GM12801 (cell line): ENCODE data around the gene SLC1A5.

ENCODE experiments used
- TF ChIP-seq, protein P1 (sequence below): IDR thresholded peaks from one replicate; pipeline ENCODE4 v1.5.1; 2011; ENCODE audit warnings: control low read depth; ENCODE audit not compliant: insufficient read length; ENCODE audit errors: extremely low read depth

Gene SLC1A5

DNA sequence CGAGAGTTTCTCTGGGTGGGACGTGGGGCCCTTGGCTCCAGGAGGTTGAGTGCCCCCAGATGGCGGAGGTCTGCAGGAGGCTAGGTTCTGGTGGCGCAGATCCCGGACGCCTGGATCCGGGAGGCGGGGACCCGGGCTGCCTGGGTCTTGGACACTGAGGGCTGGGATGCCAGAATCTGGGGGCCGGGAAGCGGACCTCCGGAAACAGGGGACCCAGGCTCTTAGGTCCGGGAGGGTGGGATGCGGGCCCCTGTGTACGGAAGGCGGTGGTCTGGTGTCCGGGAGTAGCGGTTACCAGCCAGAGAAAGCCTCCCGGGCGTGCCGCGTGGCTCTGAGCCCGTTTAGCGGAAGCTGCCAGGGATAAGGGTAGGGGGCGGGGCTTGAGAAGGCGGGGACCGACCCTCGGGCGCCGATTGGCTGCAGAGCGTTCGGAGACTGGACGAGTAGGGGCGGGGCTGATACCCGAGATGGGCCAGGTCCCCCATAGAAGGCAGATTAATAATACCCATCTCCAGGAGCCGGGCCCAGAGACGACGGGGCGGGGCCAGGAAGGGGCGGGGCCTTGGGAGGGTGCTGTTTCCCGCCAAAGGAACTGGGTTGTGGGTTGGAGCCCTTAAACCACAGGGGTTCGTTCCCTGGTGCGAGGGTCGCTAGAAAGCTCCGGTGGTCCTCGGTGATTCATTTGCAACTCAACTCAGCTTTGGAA is at the start of gene SLC1A5:
TSS of gene SLC1A5 (minus strand) at position 333 of the 706 bp plus-strand sequence. CDS start 629 bp downstream, outside the sequence.
- TF ChIP-seq, protein P1, sequence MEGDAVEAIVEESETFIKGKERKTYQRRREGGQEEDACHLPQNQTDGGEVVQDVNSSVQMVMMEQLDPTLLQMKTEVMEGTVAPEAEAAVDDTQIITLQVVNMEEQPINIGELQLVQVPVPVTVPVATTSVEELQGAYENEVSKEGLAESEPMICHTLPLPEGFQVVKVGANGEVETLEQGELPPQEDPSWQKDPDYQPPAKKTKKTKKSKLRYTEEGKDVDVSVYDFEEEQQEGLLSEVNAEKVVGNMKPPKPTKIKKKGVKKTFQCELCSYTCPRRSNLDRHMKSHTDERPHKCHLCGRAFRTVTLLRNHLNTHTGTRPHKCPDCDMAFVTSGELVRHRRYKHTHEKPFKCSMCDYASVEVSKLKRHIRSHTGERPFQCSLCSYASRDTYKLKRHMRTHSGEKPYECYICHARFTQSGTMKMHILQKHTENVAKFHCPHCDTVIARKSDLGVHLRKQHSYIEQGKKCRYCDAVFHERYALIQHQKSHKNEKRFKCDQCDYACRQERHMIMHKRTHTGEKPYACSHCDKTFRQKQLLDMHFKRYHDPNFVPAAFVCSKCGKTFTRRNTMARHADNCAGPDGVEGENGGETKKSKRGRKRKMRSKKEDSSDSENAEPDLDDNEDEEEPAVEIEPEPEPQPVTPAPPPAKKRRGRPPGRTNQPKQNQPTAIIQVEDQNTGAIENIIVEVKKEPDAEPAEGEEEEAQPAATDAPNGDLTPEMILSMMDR: no peak

DNA sequence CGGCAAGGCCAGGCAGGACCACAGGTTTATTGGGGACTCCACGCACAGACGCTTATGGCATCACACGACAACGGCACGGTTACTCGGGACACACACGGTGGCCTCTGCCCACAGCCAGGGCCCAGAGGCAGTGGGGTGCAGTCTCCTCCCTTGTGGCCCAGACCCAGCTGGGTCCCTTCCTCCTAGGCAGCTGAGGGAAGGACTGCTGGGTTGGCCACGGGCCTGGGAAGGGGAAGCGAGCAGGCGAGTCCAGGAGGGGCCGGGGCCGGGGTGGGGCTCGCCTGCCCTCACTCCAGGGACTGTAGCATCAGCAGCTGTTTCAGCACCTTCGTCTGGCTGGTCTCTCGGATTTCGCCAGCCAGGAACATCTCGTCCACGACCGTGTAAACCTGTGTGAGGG is 49.8 kb upstream of the SLC1A5 start:
- TF ChIP-seq, protein P1: no peak

DNA sequence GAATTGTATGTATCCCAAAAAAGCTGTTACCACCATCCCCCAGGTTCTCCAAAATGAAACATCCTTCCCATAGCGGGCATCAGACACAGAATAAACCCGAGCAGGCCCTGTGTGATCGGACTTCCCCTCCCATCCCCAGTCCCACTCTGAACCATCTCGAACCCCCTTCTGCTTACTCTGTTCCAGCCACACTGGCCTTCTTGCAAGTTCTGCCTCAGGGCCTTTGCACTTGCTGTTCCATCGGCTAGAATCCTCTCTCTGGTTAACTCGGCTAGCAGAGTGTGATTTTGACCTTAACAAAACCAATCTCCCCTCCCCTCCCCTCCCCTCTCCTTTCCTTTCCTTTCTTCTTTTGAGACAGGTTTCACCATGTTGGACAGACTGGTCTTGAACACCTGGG is 46.6 kb upstream of the SLC1A5 start:
- TF ChIP-seq, protein P1: no peak

DNA sequence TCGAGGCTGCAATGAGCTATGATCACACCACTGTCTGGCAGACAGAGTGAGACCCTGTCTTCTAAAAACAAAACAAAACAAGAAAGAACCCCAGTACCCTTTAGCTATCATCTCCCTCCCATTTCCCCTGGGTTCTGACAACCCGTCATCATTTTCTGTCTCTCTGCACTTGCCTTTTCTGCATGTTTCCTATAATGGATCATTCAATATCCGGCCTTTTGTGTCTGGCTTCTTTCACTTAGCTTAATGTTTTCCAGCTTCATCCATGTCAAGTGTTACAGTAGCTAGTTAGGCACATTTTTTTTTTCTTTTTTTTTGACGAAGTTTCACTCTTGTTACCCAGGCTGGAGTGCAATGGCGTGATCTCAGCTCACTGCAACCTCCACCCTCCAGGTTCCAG is 45.7 kb upstream of the SLC1A5 start:
- TF ChIP-seq, protein P1: no peak

DNA sequence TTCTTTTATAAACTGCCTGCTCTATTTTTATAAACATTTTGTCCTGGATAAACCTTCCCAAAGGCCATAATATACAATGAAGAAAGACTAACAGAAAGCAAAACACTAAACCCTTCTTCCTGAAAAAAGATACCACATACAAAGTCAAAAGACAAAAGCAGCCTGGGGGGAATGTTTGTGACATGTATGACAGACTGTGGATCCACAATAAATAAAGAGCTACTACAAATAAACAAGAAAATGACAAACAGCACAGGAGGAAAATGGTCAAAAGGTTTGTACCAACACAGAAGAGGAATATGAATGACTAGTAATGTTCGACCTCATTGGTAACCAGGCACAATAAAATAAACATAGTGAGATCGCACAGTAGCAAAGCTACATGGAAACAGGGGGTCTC is 42.5 kb upstream of the SLC1A5 start:
- TF ChIP-seq, protein P1: no peak

DNA sequence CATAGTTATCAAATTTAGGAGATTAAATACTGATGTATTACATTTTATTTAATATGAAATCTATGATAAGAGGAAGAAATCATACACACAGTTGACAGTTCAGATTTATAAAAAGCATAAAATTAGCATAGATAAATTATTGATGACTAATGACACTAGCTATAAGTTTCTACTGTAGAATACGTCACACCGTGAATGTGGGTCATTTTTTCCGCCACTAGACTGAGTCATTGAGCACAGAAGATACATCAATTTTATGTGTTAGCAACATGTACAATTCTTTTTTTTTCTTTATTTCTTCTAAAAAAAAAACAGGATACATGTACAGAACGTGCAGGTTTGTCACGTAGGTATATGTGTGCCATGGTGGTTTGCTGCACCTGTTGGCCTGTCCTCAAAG is 40.1 kb upstream of the SLC1A5 start:
- TF ChIP-seq, protein P1: no peak

DNA sequence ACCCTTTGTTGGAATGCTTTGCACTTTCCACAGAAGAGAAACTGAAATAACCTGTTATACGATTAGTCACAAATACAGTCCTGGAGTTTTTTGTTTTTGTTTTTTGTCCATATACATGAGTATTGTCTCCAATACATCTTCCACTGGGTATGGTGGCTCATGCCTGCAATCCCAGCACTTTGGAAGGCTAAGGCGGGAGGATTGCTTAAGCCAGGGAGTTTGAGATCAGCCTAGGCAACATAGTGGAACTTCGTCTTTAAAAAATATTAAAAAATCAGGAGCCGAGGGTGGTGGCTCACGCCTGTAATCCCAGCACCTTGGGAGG is 37.3 kb upstream of the SLC1A5 start:
- TF ChIP-seq, protein P1: no peak
